GM21825 (cell line): ENCODE measurements around the gene CTXND1.
A peak's percentile ranks its signal among the peaks of the same experiment; 100 is the strongest.

ENCODE experiments used
- ATAC-seq: cut with Tn5 transposase; IDR thresholded peaks from one replicate; pipeline ENCODE4 v1.9.1; 2021; ENCODE audit warnings: mild to moderate bottlenecking, moderate library complexity; ENCODE audit not compliant: unreplicated experiment

Gene CTXND1

GRCh38 chr15:80183306-80183705 lies 68.7 kb downstream of the CTXND1 start:
- ATAC-seq, result no peak

DNA sequence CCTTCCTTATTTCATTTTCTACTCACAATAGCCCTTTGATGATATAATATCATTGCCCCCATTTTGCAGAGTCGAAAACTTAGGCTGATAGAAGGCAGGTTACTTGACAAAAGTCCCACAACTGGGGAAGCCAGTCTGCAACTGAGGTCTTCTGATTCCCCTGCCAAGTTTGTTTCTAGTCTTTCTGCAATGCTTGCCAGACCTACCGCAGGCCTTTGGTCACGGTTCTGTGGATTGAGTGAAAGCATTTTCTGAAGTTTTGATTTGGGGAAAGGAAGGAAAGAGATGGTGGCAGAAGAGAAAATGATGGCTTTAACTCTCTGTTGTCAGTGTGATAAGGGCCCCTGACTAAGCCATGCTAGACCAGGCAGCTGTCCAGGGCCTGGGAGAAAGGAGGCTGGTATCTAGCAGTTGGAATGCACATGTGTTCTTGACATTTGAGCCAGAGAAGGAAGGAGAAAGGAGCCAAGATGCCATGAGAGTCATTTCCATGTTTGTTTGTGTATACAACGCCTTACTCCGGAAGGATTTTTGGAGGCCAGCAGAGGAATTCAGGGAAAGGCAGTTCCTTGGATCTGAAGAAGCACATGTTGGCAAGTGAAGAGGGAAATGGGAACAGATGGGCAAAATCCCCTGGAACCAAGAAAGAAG lies 69.3 kb downstream of the CTXND1 start:
- ATAC-seq, result no peak

GRCh38 chr15:80180986-80181385 lies 71.0 kb downstream of the CTXND1 start:
- ATAC-seq, result no peak

DNA sequence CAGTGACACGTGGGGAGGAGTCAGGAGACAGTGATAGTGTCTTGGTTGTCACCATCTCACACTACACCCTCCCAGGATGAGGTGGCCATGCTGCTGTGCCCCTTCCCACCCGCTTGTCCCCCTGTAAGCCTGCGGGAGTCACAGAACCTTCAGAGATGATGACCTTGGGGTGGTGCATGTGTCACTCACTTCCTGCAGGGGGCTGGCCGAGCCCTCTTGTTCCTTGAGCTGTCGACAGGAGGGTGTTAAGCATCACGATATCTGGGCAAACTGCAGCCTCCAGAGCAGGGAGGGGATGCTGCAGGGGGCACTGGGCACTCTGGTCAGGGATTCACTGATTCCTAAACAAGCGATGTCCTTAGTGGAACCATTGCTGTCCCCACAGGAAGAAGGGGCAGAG lies 71.5 kb downstream of the CTXND1 start:
- ATAC-seq, result no peak

GRCh38 chr15:80179935-80180334 lies 72.1 kb downstream of the CTXND1 start:
- ATAC-seq, result no peak

GRCh38 chr15:80179025-80179759 lies 72.8 kb downstream of the CTXND1 start:
- no peak for ATAC-seq

- no peak for ATAC-seq
Measured at GRCh38 chr15:80177156-80177555, 74.9 kb downstream of the CTXND1 start.

GRCh38 chr15:80176443-80176842 lies 75.6 kb downstream of the CTXND1 start:
- ATAC-seq, result no peak

- no peak for ATAC-seq
Measured at GRCh38 chr15:80175436-80175835, 76.6 kb downstream of the CTXND1 start.

GRCh38 chr15:80174017-80174746 lies 77.8 kb downstream of the CTXND1 start:
- ATAC-seq, result no peak

- peak; percentile 60 for ATAC-seq
Measured at GRCh38 chr15:80173022-80173759, 78.8 kb downstream of the CTXND1 start.

DNA sequence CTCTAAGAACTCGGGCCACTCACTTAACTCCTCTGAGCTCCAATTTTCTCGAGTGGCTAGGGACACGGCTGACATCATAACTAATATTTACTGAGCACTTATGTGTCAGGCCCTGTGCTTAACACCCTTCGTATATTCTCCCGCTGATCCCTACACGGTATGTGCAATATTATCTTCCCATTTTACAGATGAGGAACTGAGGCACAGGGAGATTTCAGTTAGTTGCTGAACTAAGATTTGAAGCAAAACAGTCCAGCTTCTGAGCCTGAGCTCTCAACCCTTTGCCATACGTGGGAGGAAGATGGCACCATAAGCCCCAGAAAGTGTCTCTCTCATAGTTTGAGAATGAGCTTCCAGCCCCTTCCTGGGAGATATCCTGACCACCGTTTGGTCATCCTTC lies 79.6 kb downstream of the CTXND1 start:
- ATAC-seq, result no peak

- ATAC-seq, result no peak
Measured at GRCh38 chr15:80171787-80172186, 80.2 kb downstream of the CTXND1 start.

DNA sequence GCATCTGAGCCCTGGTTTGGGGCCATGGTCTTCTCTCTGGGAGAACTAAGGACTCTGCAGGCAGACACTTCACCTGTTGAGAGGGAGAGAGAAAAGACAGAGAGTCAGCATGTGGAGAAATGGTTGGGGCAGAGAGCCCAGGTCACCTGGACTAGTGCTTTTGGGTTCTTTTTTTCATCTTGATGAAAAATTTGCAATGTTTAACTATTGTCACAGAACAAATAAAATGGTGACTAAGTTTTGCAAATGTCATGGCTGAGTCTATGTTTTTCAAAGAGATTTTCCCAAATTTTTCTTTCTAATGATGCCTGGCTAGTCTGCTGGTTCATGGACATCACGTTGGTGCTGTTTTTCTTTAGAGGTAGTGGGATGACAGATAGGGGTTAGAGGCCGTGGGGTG lies 81.4 kb downstream of the CTXND1 start:
- no peak for ATAC-seq

DNA sequence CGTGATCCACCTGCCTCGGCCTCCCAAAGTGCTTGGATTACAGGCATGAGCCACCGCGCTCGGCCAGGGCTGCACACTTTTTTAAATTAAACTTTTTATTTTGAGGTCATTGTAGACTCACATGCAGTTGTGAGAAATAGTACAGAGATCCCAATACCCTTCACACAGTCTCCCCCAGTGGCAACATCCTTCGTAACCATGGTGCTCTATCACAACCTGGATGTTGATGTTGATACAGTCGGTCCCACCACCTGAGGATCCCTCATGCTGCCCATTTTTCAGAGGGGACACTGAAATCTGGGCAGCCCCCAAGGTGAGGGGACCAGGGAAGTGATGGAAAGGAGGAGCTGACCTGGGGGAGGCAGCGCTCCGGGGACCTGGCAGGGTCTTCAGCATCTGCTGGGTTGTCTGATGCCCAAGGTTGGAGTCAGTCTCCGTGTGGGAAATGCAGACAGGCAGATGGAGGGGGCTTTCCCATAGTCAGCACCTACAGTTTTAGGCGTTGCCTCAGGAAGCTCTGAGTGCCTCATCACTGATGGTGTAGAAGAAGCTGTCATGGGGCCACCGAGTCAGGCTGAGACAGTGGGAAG lies 82.2 kb downstream of the CTXND1 start:
- no peak for ATAC-seq

DNA sequence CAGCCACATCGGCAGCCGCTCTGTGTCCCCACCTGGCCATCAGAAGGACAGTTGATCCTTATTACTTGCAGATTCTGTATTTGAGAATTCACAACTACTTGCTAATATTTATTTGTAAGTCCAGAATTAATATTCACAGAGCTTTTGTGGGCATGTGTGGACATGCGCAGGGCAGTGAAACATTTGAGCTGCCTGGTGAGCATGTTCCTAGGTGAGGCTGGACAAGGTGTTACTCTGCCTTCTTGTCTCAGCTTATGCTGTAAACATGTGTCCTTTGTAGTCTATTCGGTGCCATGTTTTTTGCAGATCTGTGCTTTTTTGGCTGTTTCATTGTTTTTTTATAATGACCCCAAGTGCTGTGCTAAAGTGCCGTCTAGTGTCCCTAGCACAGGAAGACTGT lies 83.6 kb downstream of the CTXND1 start:
- no peak for ATAC-seq

DNA sequence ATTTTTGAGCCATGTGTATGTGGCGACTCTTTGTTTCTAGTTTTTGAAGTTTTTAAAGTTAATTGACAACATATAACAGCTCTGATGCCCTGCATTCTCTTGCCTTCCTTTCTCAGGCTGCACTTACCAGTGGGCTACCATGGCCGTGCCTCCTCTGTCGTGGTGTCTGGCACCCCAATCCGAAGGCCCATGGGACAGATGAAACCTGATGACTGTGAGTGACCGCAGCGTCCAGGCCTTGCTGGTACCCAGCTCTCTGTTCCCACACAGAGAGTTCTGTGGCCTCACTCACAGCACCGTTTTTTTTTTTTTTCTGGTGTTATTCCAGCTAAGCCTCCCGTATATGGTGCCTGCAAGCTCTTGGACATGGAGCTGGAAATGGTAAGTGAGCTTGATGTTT lies 84.1 kb downstream of the CTXND1 start:
- no peak for ATAC-seq

DNA sequence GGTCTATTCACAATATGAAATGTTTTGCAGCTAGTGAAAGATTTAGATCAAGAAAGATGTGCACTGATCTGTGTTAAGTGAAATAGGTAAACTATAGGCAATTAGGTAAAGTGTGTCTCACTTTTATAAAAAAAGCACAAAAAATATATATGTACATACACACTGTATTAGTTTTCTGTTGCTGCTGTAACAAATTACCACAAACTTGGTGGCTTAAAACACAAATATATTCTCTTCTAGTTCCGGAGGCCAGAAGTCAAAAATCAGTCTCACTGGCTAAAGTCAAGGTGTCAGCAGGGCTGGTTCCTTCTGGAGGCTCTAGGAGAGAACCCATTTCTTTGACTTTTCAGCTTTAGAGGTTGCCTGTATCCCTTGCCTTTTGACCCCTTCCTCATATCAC lies 88.1 kb downstream of the CTXND1 start:
- no peak for ATAC-seq

DNA sequence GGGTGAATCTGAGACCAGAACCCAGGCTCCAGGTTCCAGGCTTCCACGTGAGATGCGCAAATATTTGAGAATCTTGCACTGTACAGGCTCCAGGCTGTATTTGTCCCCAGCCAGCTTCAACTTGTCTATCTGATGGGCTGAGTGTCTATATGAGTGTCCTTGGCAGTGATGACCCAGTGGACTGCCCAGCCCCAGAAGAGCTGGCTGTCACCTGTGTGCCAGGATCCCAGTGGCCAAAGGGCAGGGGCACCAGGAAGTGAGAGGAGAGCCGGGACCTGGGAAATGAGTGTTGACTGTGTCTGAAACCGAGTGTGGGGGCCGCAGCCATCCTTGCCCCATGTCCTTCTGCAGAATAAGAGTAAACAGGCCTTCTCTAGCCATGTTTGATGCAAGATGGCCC lies 88.8 kb downstream of the CTXND1 start:
- ATAC-seq, result no peak

DNA sequence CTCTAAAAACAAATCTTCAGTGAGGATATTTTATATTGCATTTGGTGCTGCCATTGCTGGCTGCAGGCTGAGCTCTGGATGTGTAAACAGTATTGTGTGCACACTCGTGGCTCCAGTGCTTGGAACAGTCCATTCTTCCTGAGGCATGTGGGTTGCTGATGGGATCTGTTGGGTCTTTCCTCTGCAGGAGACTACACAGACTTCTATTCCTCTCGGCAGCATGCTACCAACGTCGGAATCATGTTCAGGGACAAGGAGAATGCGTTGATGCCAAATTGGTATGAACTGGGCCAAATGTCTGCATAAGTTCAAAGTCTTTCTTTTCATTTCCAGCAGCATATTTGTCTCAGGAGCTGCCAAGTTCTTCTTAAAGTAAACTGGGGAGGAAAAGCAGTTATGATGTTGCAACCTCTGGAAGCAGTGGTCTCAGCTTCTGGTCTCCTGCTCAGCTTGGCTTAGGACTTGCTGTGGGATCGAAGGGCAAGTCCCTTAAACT lies 89.9 kb downstream of the CTXND1 start:
- no peak for ATAC-seq
